Keratinocyte (primary cell): ENCODE measurements around the gene PCDHGB5. TPM values are rescaled to one million over a fixed set of nuclear protein-coding genes. Genes with fewer than 3 reads are reported as not detected.

Experiments
- DNase-seq: peaks from one replicate; pipeline ENCODE4 v3.0.0-alpha.2; 2011; ENCODE audit warnings: low read depth, missing footprints, low spot score
- FAIRE-seq: peaks from 2 replicates; lab custom pipeline; 2011; peaks lifted over from hg19 to GRCh38; lab: Jason Lieb, UNC
- H2AFZ ChIP-seq: 2 replicates; pipeline ENCODE4 v1.6.0; 2012; ENCODE audit warnings: low read length, control low read depth, inconsistent platforms; ENCODE audit not compliant: control insufficient read depth
- H3K27ac ChIP-seq: 2 replicates; pipeline ENCODE4 v1.5.1; 2011; ENCODE audit warnings: low read length; ENCODE audit not compliant: control insufficient read depth, insufficient read depth
- H3K27me3 ChIP-seq: 3 replicates; pipeline ENCODE4 v1.6.0; 2011; ENCODE audit warnings: low read length; ENCODE audit not compliant: control insufficient read depth, insufficient read depth; ENCODE audit errors: extremely low read depth
- H3K36me3 ChIP-seq, 2 experiments: 2 replicates in 1 of 2; 3 replicates in 1 of 2; pipeline ENCODE4 v1.5.1; 2011; ENCODE audit warnings: low read length in 2 of 2, mild to moderate bottlenecking in 1 of 2; ENCODE audit not compliant: control insufficient read depth in 2 of 2, insufficient read depth in 2 of 2; ENCODE audit errors: extremely low read depth in 1 of 2
- H3K4me1 ChIP-seq: 3 replicates; pipeline ENCODE4 v1.5.1; 2011; ENCODE audit warnings: low read length; ENCODE audit not compliant: control insufficient read depth, insufficient read depth; ENCODE audit errors: extremely low read depth
- H3K4me2 ChIP-seq: 3 replicates; pipeline ENCODE4 v1.6.0; 2011; ENCODE audit warnings: low read depth, low read length; ENCODE audit not compliant: control insufficient read depth, insufficient read depth; ENCODE audit errors: extremely low read depth
- H3K4me3 ChIP-seq, 3 experiments: fragments of 200-600 bp in 1 of 3; sonication (generic) in 1 of 3; 2 replicates in 2 of 3; 3 replicates in 1 of 3; pipeline ENCODE4 v1.5.1; 2011 to 2016; ENCODE audit warnings: low read length in 3 of 3, mild to moderate bottlenecking in 3 of 3, control low read depth in 2 of 3, inconsistent platforms in 1 of 3, low read depth in 1 of 3, mixed read lengths in 1 of 3, mixed run types in 1 of 3, moderate library complexity in 1 of 3; ENCODE audit not compliant: control insufficient read depth in 2 of 3, insufficient read depth in 2 of 3; ENCODE audit errors: extremely low read depth in 1 of 3
- H3K79me2 ChIP-seq: 2 replicates; pipeline ENCODE4 v1.6.0; 2012; ENCODE audit warnings: low read length; ENCODE audit not compliant: control insufficient read depth, insufficient read depth
- H3K9ac ChIP-seq: 3 replicates; pipeline ENCODE4 v1.6.0; 2011; ENCODE audit warnings: low read length; ENCODE audit not compliant: control insufficient read depth, insufficient read depth; ENCODE audit errors: extremely low read depth
- H3K9me1 ChIP-seq: 3 replicates; pipeline ENCODE4 v1.6.0; 2011; ENCODE audit warnings: low read length; ENCODE audit not compliant: control insufficient read depth, insufficient read depth; ENCODE audit errors: extremely low read depth
- H3K9me3 ChIP-seq: 2 replicates; pipeline ENCODE4 v1.5.1; 2012; ENCODE audit warnings: low read depth, low read length; ENCODE audit not compliant: control insufficient read depth
- H4K20me1 ChIP-seq: 3 replicates; pipeline ENCODE4 v1.6.0; 2011; ENCODE audit warnings: low read length; ENCODE audit not compliant: control insufficient read depth, insufficient read depth; ENCODE audit errors: extremely low read depth
- EZH2 ChIP-seq: IDR thresholded peaks from one replicate; pipeline ENCODE4 v1.6.1; 2012; ENCODE audit warnings: inconsistent platforms, mild to moderate bottlenecking, low read length, moderate library complexity
- dilution Hi-C: fragments of 300-500 bp; cut with MboI; formaldehyde crosslinking; loops from one replicate; pipeline ENCODE4 v1.7.0; 2020; ENCODE audit warnings: low sequenced_read_pairs; ENCODE audit not compliant: extremely low pct_ligation_motif_present
- polyA plus RNA-seq, 5 experiments: library from polyadenylated mRNA; depleted of rRNA in 3 of 5; stranded (reverse) in 3 of 5; stranded (forward) in 1 of 5; unstranded in 1 of 5; fragments of >200 nt; gene quantifications; 1 replicate in 1 of 5; 2 replicates in 3 of 5; 3 replicates in 1 of 5; pipeline versions ENCODE4 v1.2.1 to v1.2.3, GENCODE V29; 2011 to 2012; ENCODE audit warnings: missing spikeins in 2 of 5, low read depth in 1 of 5, low replicate concordance in 1 of 5
- TF ChIP-seq, protein P1 (sequence below), 3 experiments: IDR thresholded peaks in 1 of 3; conservative IDR thresholded peaks in 1 of 3; optimal IDR thresholded peaks in 1 of 3; 2 replicates in 2 of 3; 3 replicates in 1 of 3; pipeline versions ENCODE3 to v1.5.1; 2011; ENCODE audit warnings: low read length in 3 of 3, mild to moderate bottlenecking in 3 of 3, moderate library complexity in 2 of 3, control low read depth in 1 of 3, inconsistent platforms in 1 of 3; ENCODE audit not compliant: insufficient read depth in 2 of 3; ENCODE audit errors: extremely low read depth in 1 of 3

The PCDHGB5 gene
- polyA plus RNA-seq, 1 donor (not counting 4 experiments of a cell fraction or from before 2014, with no cell fraction given): 1.8 TPM

DNA sequence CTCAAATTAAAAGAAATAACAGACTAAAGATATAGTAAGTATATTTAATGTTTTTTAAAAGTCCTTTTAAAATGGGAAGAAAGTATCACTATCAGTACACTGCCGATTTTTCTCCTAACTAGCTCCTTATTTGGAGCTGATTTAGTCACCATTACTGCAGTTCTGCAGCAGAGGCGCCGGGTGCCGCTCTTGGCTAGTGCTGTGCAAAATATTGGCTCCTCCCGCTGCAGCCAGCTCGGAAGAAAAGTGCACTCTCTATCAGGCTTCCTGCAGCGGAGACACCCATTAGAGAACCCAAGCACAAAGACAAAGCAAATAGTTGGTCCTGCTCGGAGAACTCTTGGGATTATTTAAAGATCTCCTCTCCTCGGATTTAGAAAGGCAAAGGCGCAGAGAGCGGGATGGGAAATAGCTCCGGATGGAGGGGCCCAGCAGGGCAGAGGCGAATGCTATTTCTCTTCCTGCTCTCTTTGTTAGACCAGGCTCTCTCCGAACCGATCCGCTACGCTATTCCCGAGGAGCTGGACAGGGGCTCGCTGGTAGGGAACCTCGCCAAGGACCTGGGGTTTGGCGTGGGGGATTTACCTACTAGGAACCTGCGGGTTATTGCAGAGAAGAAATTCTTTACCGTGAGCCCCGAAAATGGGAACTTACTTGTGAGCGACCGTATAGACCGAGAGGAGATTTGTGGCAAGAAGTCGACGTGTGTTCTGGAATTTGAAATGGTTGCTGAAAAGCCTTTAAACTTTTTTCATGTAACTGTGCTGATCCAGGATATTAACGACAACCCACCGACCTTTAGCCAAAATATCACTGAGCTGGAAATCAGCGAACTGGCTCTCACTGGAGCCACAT is 27.5 kb upstream of the PCDHGB5 start, which contains the start of gene PCDHGB3:
Gene PCDHGB3, plus strand, starts transcription at position 249 of the 855 bp plus-strand sequence. Its CDS starts 153 bp downstream, at position 402.
- Histone ChIP-seq H2AFZ (peak within 1 kb of the TSS; percentile 33), H3K4me3 (peak within 1 kb of the TSS in 2 of 3 experiments; percentile 1 to 31), H3K4me1 (no peaks in the 10 kb centered on the region), H3K36me3 (no peaks in the 10 kb centered on the region), H3K9me3 (peaks cover 33% of the 10 kb centered on the region), H3K9me1 (no peaks in the 10 kb centered on the region), H3K9ac (no peak within 1 kb of the TSS), H3K27me3 (peaks cover 42% of the 10 kb centered on the region), H3K4me2 (peak within 1 kb of the TSS; percentile 29), H4K20me1 (no peaks in the 10 kb centered on the region), H3K79me2 (no peaks in the 10 kb centered on the region), H3K27ac (no peak within 1 kb of the TSS)
- DNase-seq (no peak), FAIRE-seq (no peak)
- no peak for TF ChIP-seq EZH2
- TF ChIP-seq, protein P1, sequence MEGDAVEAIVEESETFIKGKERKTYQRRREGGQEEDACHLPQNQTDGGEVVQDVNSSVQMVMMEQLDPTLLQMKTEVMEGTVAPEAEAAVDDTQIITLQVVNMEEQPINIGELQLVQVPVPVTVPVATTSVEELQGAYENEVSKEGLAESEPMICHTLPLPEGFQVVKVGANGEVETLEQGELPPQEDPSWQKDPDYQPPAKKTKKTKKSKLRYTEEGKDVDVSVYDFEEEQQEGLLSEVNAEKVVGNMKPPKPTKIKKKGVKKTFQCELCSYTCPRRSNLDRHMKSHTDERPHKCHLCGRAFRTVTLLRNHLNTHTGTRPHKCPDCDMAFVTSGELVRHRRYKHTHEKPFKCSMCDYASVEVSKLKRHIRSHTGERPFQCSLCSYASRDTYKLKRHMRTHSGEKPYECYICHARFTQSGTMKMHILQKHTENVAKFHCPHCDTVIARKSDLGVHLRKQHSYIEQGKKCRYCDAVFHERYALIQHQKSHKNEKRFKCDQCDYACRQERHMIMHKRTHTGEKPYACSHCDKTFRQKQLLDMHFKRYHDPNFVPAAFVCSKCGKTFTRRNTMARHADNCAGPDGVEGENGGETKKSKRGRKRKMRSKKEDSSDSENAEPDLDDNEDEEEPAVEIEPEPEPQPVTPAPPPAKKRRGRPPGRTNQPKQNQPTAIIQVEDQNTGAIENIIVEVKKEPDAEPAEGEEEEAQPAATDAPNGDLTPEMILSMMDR (optimal IDR thresholded peaks at IDR 0.05 in 1 of 3, IDR thresholded peaks at IDR 0.05 in 1 of 3, conservative IDR thresholded peaks at IDR 0.05 in 1 of 3; ENCODE audit: extremely low read depth in 1 of 3, insufficient read depth in 2 of 3, low read length in 3 of 3): peak; percentile 30 to 55 (median 31)
- dilution Hi-C loops: no loop called here

GRCh38 chr5:141371572-141372475 is 25.9 kb upstream of the PCDHGB5 start:
- H3K36me3 ChIP-seq: no peaks in the 10 kb centered on the region
- peaks cover 24% of the 10 kb centered on the region for H3K9me3 ChIP-seq
- dilution Hi-C loops: no loop called here
- H3K27ac ChIP-seq: no peak overlapping the region
- H2AFZ ChIP-seq: no peak overlapping the region
- H3K4me2 ChIP-seq: no peak overlapping the region
- no peak overlapping the region for H3K9ac ChIP-seq
- no peaks in the 10 kb centered on the region for H4K20me1 ChIP-seq
- H3K4me1 ChIP-seq: no peaks in the 10 kb centered on the region
- no peaks in the 10 kb centered on the region for H3K79me2 ChIP-seq
- no peak for TF ChIP-seq EZH2
- TF ChIP-seq, protein P1 (optimal IDR thresholded peaks at IDR 0.05 in 1 of 3, IDR thresholded peaks at IDR 0.05 in 1 of 3, conservative IDR thresholded peaks at IDR 0.05 in 1 of 3; ENCODE audit: extremely low read depth in 1 of 3, insufficient read depth in 2 of 3, low read length in 3 of 3): no peak
- peaks cover 33% of the 10 kb centered on the region for H3K27me3 ChIP-seq
- FAIRE-seq: no peak
- no peak overlapping the region for H3K4me3 ChIP-seq
- no peaks in the 10 kb centered on the region for H3K9me1 ChIP-seq
- no peak for DNase-seq
